ENCODE results near the gene DNAJC1.

- TF ChIP-seq CTCF (IDR thresholded peaks at IDR 0.05; ENCODE audit: extremely low read depth in 1 of 2, insufficient read depth in 1 of 2, low read depth in 1 of 2, low read length in 2 of 2) (no peak), EZH2 (IDR thresholded peaks at IDR 0.05; ENCODE audit: borderline replicate concordance, low read depth, low read length, severe bottlenecking) (no peak), MAX (IDR thresholded peaks at IDR 0.05; ENCODE audit: insufficient read depth, insufficient read length) (no peak), POLR2AphosphoS5 (IDR thresholded peaks at IDR 0.05; ENCODE audit: insufficient read depth, low read depth, low read length) (no peak), POLR2A (IDR thresholded peaks at IDR 0.05; ENCODE audit: low read depth, low read length) (no peak), JUN (IDR thresholded peaks at IDR 0.05; ENCODE audit: borderline replicate concordance, insufficient read depth, insufficient read length, low read depth) (no peak)
These were observed 192.8 kb downstream of the DNAJC1 start for GRCh38 chr10:21810582-21811244.

Measured in endothelial cell of umbilical vein (primary cell).